PC-3 (cell line): ENCODE measurements around the gene CCSER1.

ENCODE experiments used
- CTCF ChIP-seq: fragments of 300-600 bp; sonication (generic); conservative IDR thresholded peaks from 2 replicates; pipeline ENCODE4 v1.5.1; 2017; ENCODE audit warnings: antibody characterized with exemption, low read depth, mild to moderate bottlenecking, low read length
- EZH2 ChIP-seq: fragments of 300-600 bp; sonication (generic); IDR thresholded peaks from one replicate; pipeline ENCODE4 v1.6.1; 2017; ENCODE audit warnings: antibody characterized with exemption, mild to moderate bottlenecking, low read length; ENCODE audit not compliant: unreplicated experiment
- EZH2phosphoT487 ChIP-seq: fragments of 300-600 bp; sonication (generic); IDR thresholded peaks from 2 replicates; pipeline ENCODE4 v1.6.1; 2018; ENCODE audit warnings: mild to moderate bottlenecking, antibody characterized with exemption, low read length, borderline replicate concordance

- TF ChIP-seq EZH2 (no peak), CTCF (no peak), EZH2phosphoT487 (no peak)
These were observed 347.3 kb downstream of the CCSER1 start for GRCh38 chr4:90474484-90474883.
